Panc1 (cell line): ENCODE data around the gene CHRNA7. TPM values are rescaled to one million over a fixed set of nuclear protein-coding genes. Genes with fewer than 3 reads are reported as not detected.

Experiments used
- ATAC-seq: fragments of 200-7000 bp; cut with Tn5 transposase; 2 replicates; pipeline ENCODE4 v1.9.1; 2020; ENCODE audit warnings: mild to moderate bottlenecking, moderate library complexity
- BruUV-seq: library from RNA; stranded (reverse); fragments of 400-500 nt; replicated peaks from 2 replicates; lab custom pipeline; 2021; lab: Mats Ljungman, UMichigan
- CTCF ChIA-PET: fragments of 300-600 bp; sonication (Branson Sonifier 250); formaldehyde crosslinking; loops from one replicate; lab custom pipeline; 2022; ENCODE audit warnings: antibody characterized with exemption; lab: Charles Lee
- POLR2A ChIA-PET: fragments of 300-600 bp; sonication (Branson Sonifier 250); formaldehyde crosslinking; loops from one replicate; lab custom pipeline; 2022; ENCODE audit warnings: antibody characterized with exemption; lab: Charles Lee
- DNase-seq: peaks from one replicate; pipeline ENCODE4 v3.0.0-alpha.2; 2010; ENCODE audit warnings: low read depth, low spot score
- H3K27ac ChIP-seq: 2 replicates; pipeline ENCODE4 v1.5.1; 2011; ENCODE audit warnings: mild to moderate bottlenecking, low read length, inconsistent platforms
- H3K27me3 ChIP-seq: fragments of 200-500 bp; sonication (Bioruptor generic); 2 replicates; pipeline ENCODE4 v1.6.0; 2014; ENCODE audit warnings: low read length, inconsistent platforms; ENCODE audit not compliant: control insufficient read depth, insufficient read depth
- H3K36me3 ChIP-seq: fragments of 200-500 bp; sonication (Bioruptor generic); 2 replicates; pipeline ENCODE4 v1.5.1; 2014; ENCODE audit warnings: inconsistent platforms, mild to moderate bottlenecking, low read length, moderate library complexity; ENCODE audit not compliant: control insufficient read depth, insufficient read depth
- H3K4me1 ChIP-seq: 2 replicates; pipeline ENCODE4 v1.5.1; 2011; ENCODE audit warnings: inconsistent platforms, mild to moderate bottlenecking, low read length, moderate library complexity; ENCODE audit not compliant: control insufficient read depth, insufficient read depth
- H3K4me3 ChIP-seq, 2 experiments: 2 replicates each; pipeline ENCODE4 v1.5.1; 2011 to 2012; ENCODE audit warnings: low read depth in 2 of 2, low read length in 2 of 2, mild to moderate bottlenecking in 2 of 2, inconsistent platforms in 1 of 2, moderate library complexity in 1 of 2
- H3K9me3 ChIP-seq: fragments of 200-500 bp; sonication (Bioruptor generic); 2 replicates; pipeline ENCODE4 v1.5.1; 2014; ENCODE audit warnings: low read depth, mild to moderate bottlenecking, inconsistent platforms, low read length, moderate library complexity; ENCODE audit not compliant: control insufficient read depth, insufficient read depth
- CTCF ChIP-seq: fragments of 450-650 bp; IDR thresholded peaks from 2 replicates; pipeline ENCODE4 v1.5.1; 2017; ENCODE audit warnings: mild to moderate bottlenecking
- POLR2AphosphoS5 ChIP-seq: IDR thresholded peaks from 2 replicates; pipeline ENCODE4 v1.6.1; 2012; ENCODE audit warnings: mild to moderate bottlenecking, low read depth, low read length, moderate library complexity
- REST ChIP-seq, 2 experiments: IDR thresholded peaks; 2 replicates each; pipeline ENCODE4 v1.6.1; 2011 to 2012; ENCODE audit warnings: low read depth in 2 of 2, control low read depth in 1 of 2, low read length in 1 of 2, mild to moderate bottlenecking in 1 of 2, moderate library complexity in 1 of 2; ENCODE audit not compliant: insufficient read depth in 1 of 2
- SIN3A ChIP-seq: IDR thresholded peaks from 2 replicates; pipeline ENCODE4 v1.6.1; 2012; ENCODE audit warnings: low read depth, mild to moderate bottlenecking, low read length, moderate library complexity, borderline replicate concordance; ENCODE audit not compliant: insufficient read depth
- TCF7L2 ChIP-seq: IDR thresholded peaks from 2 replicates; pipeline ENCODE4 v1.6.1; 2011; ENCODE audit warnings: mild to moderate bottlenecking, low read depth, low read length, inconsistent platforms
- in situ Hi-C: cut with HindIII; loops from 2 replicates; pipeline ENCODE4 v1.10.0; 2016; ENCODE audit warnings: low sequenced_read_pairs, low pct_unique_long_range_greater_than_20kb
- intact Hi-C: fragments of 100-400 bp; cut with micrococcal nuclease; formaldehyde crosslinking; loops from one replicate; pipeline ENCODE4 v1.10.0; 2022; ENCODE audit not compliant: unreplicated experiment
- total RNA-seq: library from RNA; stranded (reverse); gene quantifications from one replicate; pipeline ENCODE4 v1.2.1, GENCODE V29; 2021; ENCODE audit not compliant: unreplicated experiment

CHRNA7 gene
- total RNA-seq, 1 experiment from 2014 or later, result 3.3 TPM

- TF ChIP-seq REST (IDR thresholded peaks at IDR 0.05; ENCODE audit: insufficient read depth in 1 of 2, low read depth in 2 of 2, low read length in 1 of 2), result no peak
- TF ChIP-seq TCF7L2, result no peak
- no peak for TF ChIP-seq SIN3A
- no peak for TF ChIP-seq CTCF
- CTCF ChIA-PET, result no interaction called here
Measured at GRCh38 chr15:32121384-32121695, 91.0 kb downstream of the CHRNA7 start.

GRCh38 chr15:32122013-32122412, 91.7 kb downstream of the CHRNA7 start:
- ATAC-seq, result no peak
- Histone ChIP-seq H3K4me1 (no peaks in the 10 kb centered on the region), H3K36me3 (no peaks in the 10 kb centered on the region), H3K27ac (no peak overlapping the region), H3K4me3 (no peak overlapping the region), H3K9me3 (no peaks in the 10 kb centered on the region), H3K27me3 (no peaks in the 10 kb centered on the region; the same call in 1 of the 2 replicates)
- TF ChIP-seq SIN3A (no peak), REST (IDR thresholded peaks at IDR 0.05; ENCODE audit: insufficient read depth in 1 of 2, low read depth in 2 of 2, low read length in 1 of 2) (no peak), POLR2AphosphoS5 (no peak), CTCF (no peak), TCF7L2 (no peak)
- in situ Hi-C loops, result no loop called here
- BruUV-seq, result no TSS peak
- no peak for DNase-seq
- ChIA-PET CTCF (no interaction called here), POLR2A (no interaction called here)
- intact Hi-C loops, result no loop called here

More at GRCh38 chr15:32121384-32121695, 91.0 kb downstream of the CHRNA7 start:
- Histone ChIP-seq H3K9me3 (no peaks in the 10 kb centered on the region), H3K4me1 (no peaks in the 10 kb centered on the region), H3K36me3 (no peaks in the 10 kb centered on the region), H3K27ac (no peak overlapping the region), H3K27me3 (no peaks in the 10 kb centered on the region; the same call in 1 of the 2 replicates), H3K4me3 (no peak overlapping the region)
- intact Hi-C loops (no loop called here), in situ Hi-C loops (no loop called here)
- no peak for ATAC-seq
- no TSS peak for BruUV-seq
- POLR2A ChIA-PET, result no interaction called here
- DNase-seq, result no peak
